ENCODE measurements around the gene TRIM28. TPM values are rescaled to one million over a fixed set of nuclear protein-coding genes. Genes with fewer than 3 reads are reported as not detected.

The TRIM28 gene
- total RNA-seq (100 to 1,000 TPM; 165 to 212 (median 197) TPM), polyA plus RNA-seq (100 to 1,000 TPM; 141 to 154 (median 147) TPM)
- long read RNA-seq, donor 1, transcript TRIM28-201 (17 exons, 2,960 nt), result major isoform, 141 of 178 reads
- long read RNA-seq, donor 1, partial matches to known transcripts, result 24 of 178 reads
- long read RNA-seq, donor 1, other reads (novel, unspliced or antisense), result 10 of 178 reads
- long read RNA-seq, donor 2, transcript TRIM28-213 (4 exons, 714 nt), result minor isoform, 10 of 293 reads
- long read RNA-seq, donor 2, transcript TRIM28-201 (17 exons, 2,960 nt), result major isoform, 219 of 293 reads
- long read RNA-seq, donor 2, partial matches to known transcripts, result 45 of 293 reads
- long read RNA-seq, donor 2, other reads (novel, unspliced or antisense), result 18 of 293 reads

DNA sequence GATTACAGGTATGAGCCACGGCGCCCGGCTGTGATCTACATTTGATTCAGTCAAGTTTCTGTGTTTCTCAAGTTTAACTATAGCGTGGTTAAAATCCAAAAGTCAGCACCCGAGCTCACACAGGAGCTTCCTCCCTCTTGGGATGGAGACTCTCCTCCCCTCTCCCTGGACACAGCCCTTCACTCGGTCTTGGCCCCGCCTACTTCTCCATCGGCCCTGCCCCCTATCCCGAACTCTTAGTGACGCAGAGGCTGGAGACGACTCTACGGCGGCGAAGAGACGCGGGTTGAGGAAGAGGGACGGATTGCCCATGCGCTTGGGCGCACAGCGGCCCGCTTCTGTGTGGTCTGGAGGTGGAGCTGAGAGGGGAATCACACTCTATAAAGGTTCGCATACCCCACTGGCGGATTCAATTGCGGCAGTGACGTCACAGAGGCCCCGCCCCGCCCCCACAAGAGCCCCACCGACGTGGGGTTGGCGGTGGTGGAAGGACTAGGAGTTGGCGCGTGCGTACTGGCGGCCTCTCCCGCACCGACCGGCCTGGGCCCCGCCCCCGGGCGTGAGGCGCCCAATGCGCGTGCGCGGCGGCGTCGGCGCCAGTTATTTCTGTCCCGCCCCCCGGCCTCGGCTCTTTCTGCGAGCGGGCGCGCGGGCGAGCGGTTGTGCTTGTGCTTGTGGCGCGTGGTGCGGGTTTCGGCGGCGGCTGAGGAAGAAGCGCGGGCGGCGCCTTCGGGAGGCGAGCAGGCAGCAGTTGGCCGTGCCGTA, at the start of gene TRIM28:
TSS of gene TRIM28 (plus strand) at position 239 of the 765 bp plus-strand sequence. CDS start 694 bp downstream, outside the sequence.
- Histone ChIP-seq H3K9me3 (no peaks in the 10 kb centered on the region), H3K4me1 (peaks cover 20% of the 10 kb centered on the region), H3K4me3 (peak within 1 kb of the TSS; percentile 95), H3K36me3 (ENCODE audit: insufficient read depth in 1 of 2, low read depth in 1 of 2) (peaks cover 14 to 38% of the 10 kb centered on the region in 2 donors), H3K27ac (peak within 1 kb of the TSS; percentile 97), H3K27me3 (ENCODE audit: insufficient read depth in 3 of 3, low read length in 2 of 3) (peaks cover 0 to 7% (median 0%) of the 10 kb centered on the region in 3 donors)
- TF ChIP-seq, protein P1, sequence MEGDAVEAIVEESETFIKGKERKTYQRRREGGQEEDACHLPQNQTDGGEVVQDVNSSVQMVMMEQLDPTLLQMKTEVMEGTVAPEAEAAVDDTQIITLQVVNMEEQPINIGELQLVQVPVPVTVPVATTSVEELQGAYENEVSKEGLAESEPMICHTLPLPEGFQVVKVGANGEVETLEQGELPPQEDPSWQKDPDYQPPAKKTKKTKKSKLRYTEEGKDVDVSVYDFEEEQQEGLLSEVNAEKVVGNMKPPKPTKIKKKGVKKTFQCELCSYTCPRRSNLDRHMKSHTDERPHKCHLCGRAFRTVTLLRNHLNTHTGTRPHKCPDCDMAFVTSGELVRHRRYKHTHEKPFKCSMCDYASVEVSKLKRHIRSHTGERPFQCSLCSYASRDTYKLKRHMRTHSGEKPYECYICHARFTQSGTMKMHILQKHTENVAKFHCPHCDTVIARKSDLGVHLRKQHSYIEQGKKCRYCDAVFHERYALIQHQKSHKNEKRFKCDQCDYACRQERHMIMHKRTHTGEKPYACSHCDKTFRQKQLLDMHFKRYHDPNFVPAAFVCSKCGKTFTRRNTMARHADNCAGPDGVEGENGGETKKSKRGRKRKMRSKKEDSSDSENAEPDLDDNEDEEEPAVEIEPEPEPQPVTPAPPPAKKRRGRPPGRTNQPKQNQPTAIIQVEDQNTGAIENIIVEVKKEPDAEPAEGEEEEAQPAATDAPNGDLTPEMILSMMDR (IDR thresholded peaks at IDR 0.05), result no peak
- 0 to 1% (median 0%) methylated on average over 54 to 73 of the region's 73 CpGs for WGBS, 3 donors
- peak; percentile 94 to 96 (median 96) for ATAC-seq
- intact Hi-C loops (cut with DNase I), result loop anchor here in 1 of 2 donors (2.0 kb wide), 1 partner anchor 23 kb away; no protein-coding TSS in a partner anchor
- peak; percentile 98 to 99 for DNase-seq

DNA sequence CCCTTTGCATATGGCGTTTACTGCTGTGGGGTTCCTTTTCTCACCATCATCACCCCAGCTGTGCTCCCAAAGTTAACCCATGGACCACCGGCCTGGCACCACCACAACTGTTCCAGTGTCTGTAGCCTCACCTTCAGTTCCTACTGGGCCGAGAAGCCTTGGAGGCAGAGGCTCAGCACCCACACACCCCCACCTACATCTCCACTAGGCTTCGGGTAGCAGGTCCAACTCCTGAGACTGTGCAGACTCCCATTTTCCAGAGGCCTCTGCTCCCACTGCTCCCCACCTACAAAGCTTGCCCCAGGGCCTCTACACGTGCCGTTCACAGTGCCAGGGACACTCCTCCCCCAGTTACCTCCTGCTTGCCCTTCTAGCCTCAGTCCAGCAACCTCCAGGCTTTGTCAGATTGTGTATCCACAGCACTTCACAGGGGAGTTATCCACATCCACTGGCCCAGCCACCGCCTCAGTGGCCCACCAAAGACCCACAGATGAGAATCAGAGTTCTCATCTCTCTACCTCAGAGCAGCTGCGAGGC, 46.2 kb upstream of the TRIM28 start:
- DNase-seq (no peak), ATAC-seq (no peak)
- Histone ChIP-seq H3K4me3 (no peak overlapping the region), H3K27me3 (ENCODE audit: insufficient read depth in 3 of 3, low read length in 2 of 3) (no peaks in the 10 kb centered on the region), H3K4me1 (peaks cover 19% of the 10 kb centered on the region), H3K9me3 (no peaks in the 10 kb centered on the region), H3K36me3 (ENCODE audit: insufficient read depth in 1 of 2, low read depth in 1 of 2) (no peaks in the 10 kb centered on the region), H3K27ac (no peak overlapping the region)
- TF ChIP-seq, protein P1 (IDR thresholded peaks at IDR 0.05), result no peak
- 79 to 83% (median 82%) methylated on average over 7 to 8 of the region's 8 CpGs for WGBS, 3 donors
- intact Hi-C loops (cut with DNase I), result no loop called here

DNA sequence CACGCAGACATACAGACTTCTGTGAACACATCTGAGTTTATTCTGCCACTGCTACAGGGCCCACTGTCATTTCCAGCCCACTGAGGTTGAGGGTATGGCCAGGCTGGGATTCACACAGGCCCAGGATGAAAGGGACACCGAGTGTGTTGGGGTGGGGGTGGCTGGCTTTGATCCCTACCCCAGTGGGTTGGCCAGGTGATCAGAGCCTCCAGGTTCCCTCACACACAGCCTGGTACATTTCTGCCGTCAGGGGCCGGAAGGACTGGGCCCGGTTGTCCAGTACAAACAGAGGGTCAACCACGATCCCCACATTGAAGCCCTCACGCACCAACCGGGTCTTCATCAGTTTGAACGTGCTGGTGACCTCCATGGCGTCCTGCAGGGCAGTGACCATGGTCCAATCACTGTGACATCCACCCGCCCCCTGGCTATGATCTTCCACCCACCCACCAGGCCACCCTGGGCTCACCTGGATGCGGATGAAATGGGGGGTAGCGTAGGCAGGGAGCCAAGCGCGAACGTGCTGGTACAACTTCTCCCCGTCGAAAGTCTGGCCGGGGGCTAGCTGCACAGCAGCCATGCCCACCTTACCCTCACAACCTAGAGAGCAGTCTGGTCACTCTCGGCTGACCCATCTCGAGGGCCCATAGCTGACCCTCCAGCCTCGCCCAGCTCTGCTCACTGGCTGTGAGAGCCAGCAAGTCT, 45.4 kb upstream of the TRIM28 start:
- TF ChIP-seq, protein P1 (IDR thresholded peaks at IDR 0.05), result no peak
- ATAC-seq (peak; percentile 3 to 16 (median 8)), DNase-seq (peak in 1 of 2 donors; percentile 70)
- Histone ChIP-seq H3K4me3 (peak overlapping the region; percentile 68), H3K36me3 (ENCODE audit: insufficient read depth in 1 of 2, low read depth in 1 of 2) (no peaks in the 10 kb centered on the region), H3K27ac (peak overlapping the region; percentile 82), H3K4me1 (peaks cover 19% of the 10 kb centered on the region), H3K27me3 (ENCODE audit: insufficient read depth in 3 of 3, low read length in 2 of 3) (no peaks in the 10 kb centered on the region), H3K9me3 (no peaks in the 10 kb centered on the region)
- intact Hi-C loops (cut with DNase I), result no loop called here
- 51 to 58% (median 54%) methylated on average over 22 of the region's 22 CpGs for WGBS, 3 donors

DNA sequence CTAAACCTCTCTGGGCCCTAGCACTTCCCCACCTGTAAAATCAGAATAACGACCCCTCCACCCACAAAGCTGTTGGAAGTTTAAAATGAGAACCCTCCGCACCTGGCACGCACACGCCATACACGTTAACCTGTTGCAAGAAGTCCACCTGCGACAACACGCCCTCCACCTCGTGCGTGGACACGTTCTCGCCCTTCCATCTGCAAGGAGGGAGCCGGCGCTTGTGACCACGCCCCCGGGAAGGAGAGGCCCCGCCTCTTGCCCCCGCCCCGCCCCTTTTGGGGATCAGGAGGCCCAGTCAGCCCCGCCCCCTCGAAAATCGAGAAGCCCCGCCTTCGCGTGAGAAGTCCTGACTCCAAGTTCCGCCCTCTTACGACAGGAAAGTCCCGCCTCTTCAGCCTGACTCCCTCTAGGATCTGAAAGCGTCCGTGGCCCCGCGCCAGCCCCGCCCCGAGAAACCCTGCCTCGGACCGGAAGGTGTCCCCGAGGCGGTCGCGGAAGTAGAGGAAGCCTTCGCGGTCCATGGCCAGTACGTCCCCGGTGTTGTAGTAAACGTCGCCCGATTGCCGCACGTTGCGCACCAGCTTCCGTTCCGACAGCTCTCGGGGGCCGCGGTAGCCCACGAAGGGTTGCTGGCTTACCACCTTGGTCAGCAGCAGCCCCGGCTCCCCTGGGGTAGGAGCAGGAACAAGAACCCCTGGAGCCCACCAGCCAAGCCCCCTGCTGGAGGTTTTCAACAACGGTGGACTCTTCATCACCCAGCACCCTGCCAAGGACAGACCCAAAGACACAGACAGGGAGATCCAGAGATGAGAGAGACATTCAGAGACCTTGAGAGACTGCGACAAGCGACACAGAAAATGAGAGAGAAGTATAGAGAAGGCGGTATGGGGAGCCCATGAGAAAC, 44.6 kb upstream of the TRIM28 start:
- DNase-seq (peak; percentile 100), ATAC-seq (peak; percentile 97 to 99 (median 98))
- Histone ChIP-seq H3K9me3 (no peaks in the 10 kb centered on the region), H3K27ac (peak overlapping the region; percentile 82), H3K4me1 (peaks cover 19% of the 10 kb centered on the region), H3K27me3 (ENCODE audit: insufficient read depth in 3 of 3, low read length in 2 of 3) (no peaks in the 10 kb centered on the region), H3K36me3 (ENCODE audit: insufficient read depth in 1 of 2, low read depth in 1 of 2) (no peaks in the 10 kb centered on the region), H3K4me3 (peak overlapping the region; percentile 68)
- intact Hi-C loops (cut with DNase I), result no loop called here
- 2% methylated on average over 59 to 60 of the region's 60 CpGs for WGBS, 3 donors
- TF ChIP-seq, protein P1 (IDR thresholded peaks at IDR 0.05), result peak; percentile 16
